ENCODE measurements around the gene ZNF813.
"Not testable (repeated sequence)": the region's sequence is repeated elsewhere in the genome, so short reads cannot be mapped to it uniquely, and the experiment has no call there.

Gene ZNF813

DNA sequence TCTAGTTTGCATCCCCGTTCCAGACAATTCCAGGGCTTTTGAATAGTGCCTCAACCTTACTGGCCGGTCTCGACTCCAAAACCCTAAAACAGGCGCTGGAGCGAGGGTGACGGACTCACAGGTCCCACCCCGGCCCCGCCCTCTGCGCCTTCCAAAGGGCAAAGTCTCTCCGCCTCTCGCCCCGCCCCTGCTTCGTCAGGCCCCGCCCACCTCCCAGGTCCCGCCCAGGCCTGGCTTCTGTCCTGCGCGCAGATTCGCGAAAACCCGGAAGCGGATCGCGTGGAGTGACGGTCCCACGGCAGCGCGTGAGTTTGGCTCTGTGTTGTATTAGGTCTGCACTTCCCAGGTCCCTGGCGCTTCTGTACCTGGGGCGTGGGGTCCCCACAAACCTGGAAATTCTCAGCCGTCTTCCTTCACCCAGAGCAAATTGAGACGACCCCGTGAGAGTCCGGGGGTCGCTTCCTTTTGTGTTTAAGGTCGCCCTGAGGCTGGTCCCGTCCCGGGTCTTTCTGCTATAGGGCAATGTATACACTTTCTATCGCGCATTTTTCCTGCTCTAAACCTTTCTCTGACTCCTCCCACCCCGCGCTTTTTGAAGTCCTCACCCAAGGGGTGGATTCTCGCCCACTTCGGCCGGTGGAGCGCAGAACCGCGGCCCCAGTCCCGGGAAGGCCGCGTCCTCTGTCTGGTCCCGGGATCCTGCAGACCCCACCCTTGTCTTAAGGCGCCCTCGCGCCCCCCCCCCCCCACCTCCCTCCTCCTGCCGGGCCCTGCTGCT is at the start of gene ZNF813:
Gene ZNF813, plus strand, starts transcription at position 249 of the 778 bp plus-strand sequence. CDS start 16,090 bp downstream, outside the sequence.
- peak; percentile 91 for DNase-seq

DNA sequence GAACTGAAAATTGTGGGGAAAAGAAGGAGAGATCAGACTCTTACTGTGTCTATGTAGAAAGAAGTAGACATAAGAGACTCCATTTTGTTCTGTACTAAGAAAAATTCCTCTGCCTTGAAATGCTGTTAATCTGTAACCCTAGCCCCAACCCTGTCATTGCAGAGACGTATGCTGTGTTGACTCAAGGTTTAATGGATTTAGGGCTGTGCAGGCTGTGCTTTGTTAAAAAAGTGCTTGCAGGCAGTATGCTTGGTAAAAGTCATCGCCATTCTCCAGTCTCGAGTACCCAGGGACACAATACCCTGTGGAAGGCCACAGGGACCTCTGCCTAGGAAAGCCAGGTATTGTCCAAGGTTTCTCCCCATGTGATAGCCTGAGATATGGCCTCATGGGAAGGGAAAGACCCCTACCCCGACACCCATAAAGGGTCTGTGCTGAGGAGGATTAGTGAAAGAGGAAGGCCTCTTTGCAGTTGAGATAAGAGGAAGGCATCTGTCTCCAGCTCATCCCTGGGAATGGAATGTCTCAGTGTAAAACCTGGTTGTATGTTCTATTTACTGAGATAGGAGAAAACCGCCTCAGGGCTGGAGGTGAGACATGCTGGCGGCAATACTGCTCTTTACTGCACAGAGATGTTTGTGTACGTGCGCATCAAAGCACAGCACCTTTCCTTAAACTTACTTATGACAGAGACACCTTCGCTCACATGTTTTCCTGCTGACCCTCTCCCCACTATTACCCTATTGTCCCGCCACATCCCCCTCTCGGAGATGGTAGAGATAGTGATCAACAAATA is 46.8 kb upstream of the ZNF813 start:
- not testable (repeated sequence) for DNase-seq

GRCh38 chr19:53422551-53422950 is 45.0 kb upstream of the ZNF813 start:
- DNase-seq: no peak

DNA sequence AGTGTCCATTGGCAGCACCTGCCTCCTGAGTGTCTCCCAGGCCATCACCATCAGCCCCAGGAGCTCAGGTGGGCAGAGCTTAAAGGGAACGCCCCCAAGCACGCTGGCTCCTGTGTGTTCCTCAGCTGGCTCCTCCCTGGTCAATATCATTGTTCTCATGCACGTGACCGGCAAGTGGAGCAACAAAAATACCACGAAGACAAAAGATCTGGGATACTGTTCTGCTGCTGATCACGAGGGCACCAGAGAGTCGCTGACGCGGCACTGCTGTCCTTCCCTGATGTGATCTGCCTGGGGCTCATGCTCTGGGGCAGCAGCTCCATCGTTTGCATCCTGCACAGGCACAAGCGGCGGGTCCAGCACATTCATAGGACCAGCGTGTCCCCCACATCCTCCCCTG is 44.5 kb upstream of the ZNF813 start:
- not testable (repeated sequence) for DNase-seq

DNA sequence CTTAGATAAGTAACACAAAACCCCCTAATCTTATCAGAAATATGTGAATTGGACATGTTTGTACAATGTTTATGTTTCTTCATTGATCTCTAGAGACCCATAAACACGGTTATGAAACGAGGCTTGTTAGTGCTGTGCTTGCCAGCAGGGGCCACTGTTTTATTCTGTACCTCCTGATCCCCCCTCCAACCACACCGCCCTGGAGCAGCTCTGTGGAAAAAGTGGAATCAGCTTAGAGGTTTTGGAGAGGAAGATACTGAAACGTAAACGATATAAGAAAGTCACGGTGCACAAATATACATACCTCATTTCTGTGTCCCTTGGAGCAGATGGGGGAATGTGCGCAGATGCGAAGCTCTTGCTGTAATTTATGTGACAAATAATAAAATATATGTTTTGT is 43.9 kb upstream of the ZNF813 start:
- DNase-seq: not testable (repeated sequence)

DNA sequence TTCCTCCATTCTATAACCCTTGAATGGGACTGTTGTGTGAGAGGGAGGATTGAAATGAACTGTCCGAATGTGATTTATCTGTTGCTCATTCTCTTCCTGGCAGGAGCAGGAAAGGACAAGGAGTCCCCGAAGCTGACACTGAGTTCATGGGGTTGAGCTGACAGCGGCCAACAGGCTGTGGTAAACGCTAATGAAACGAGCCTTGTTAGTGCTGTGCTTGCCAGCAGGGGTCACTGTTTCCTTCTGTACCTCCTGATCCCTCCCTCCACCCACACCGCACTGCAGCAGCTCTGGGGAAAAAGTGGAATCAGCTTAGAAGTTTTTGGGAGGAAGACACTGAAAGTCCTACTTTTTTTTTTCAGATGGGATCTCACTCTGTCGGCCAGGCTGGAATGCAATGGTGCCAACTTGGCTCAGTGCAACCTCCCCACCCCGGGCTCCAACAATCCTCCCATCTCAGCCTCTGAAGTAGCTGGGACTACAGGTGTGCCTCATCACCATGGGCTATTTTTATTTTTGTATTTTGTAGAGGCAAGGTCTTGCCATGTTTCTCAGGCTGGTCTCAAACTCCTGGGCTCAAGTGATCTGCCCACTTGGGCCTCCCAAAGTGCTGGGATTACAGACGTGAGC is 42.5 kb upstream of the ZNF813 start:
- peak; percentile 52 for DNase-seq

DNA sequence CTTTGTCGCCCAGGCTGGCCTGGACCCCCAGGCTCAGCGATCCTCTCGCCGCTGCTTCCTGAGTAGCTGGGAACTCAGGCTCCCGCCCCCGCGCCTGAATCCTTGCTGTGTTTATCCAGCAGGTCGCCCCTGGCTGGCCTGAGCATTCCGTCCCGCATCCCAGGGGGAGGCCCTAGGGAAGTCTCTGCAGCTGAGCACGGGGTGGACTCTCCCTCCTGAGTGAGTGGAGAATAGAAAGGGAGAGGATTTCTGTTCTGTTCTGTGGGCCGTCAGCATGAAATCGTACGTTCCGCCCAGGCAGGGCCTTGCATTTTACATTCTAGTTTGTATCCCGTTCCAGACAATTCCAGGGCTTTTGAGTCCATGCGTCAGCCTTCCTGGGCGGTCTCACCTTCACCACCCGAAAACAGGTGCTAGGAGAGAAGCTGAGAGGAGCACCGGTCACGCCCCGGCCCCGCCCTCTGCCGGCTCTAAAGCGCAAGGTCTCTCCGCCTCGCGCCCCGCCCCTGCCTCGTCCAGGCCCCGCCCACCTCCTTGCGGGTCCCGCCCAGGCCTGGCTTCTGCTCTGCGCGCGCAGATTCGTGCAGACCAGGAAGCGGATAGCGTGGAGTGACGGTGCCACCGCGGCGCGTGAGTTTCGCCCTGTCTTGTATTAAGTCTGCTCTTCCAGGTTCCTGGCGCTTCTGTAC is 36.0 kb upstream of the ZNF813 start, which contains the start of gene ZNF761:
Gene ZNF761, plus strand, starts transcription at position 586 of the 689 bp plus-strand sequence. CDS start 15,285 bp downstream, outside the sequence.
- DNase-seq: peak; percentile 96

GRCh38 chr19:53432088-53432661 is 35.4 kb upstream of the ZNF813 start:
- DNase-seq: no peak

DNA sequence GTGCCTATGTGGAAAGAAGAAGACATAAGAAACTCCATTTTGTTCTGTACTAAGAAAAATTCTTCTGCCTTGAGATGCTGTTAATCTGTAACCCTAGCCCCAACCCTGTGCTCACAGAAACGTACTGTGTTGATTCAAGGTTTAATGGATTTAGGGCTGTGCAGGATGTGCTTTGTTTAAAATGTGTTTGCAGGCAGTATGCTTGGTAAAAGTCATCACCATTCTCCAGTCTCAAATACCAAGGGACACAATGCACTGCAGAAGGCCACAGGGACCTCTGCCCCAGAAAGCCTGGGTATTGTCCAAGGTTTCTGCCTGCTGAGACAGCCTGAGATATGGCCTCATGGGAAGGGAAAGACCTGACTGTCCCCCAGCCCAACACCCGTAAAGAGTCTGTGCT is 23.7 kb upstream of the ZNF813 start:
- not testable (repeated sequence) for DNase-seq

DNA sequence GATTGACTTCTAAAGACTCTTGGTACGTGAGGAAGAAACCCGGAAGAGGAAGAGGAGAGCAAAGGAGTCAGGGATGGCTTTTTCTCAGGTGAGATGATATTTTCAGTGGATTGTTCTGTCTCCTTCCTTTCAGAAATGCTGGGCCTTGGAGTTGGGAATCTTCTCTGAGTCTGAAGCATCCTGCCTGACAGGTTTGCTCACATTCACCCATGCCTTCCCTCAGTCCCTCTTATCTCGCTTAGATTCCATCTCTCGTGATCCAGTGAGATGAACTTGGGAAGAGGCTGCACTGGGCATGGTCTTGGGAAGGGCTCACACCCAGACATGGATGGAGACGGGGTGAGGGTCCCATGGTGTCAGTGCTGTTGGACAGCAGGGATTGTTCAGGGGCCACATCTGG is 20.3 kb upstream of the ZNF813 start:
- not testable (repeated sequence) for DNase-seq

GRCh38 chr19:53455828-53456227 is 11.7 kb upstream of the ZNF813 start:
- no peak for DNase-seq

- not testable (repeated sequence) for DNase-seq
These were observed 7.3 kb upstream of the ZNF813 start for GRCh38 chr19:53460131-53460721.

DNA sequence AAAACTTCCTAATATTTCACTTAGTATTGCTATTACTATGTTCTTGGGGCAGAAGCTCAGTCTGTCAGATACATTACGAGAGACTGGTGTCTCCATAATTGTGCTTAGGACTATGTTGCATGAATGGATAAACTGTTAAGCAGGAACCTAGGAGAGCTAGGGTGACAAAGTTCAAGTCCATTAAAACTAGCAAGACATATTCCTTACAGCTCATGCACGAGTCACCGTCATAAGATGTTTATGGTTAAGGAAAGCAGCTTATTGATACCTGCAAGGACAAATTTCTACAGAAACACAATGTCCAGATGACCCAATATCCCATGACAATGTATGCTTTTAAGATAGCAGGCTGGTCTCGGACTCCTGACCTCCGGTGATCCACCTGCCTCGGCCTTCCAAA is 5.7 kb upstream of the ZNF813 start:
- no peak for DNase-seq

- no peak for DNase-seq
These were observed 4.7 kb upstream of the ZNF813 start for GRCh38 chr19:53462861-53463260.

DNA sequence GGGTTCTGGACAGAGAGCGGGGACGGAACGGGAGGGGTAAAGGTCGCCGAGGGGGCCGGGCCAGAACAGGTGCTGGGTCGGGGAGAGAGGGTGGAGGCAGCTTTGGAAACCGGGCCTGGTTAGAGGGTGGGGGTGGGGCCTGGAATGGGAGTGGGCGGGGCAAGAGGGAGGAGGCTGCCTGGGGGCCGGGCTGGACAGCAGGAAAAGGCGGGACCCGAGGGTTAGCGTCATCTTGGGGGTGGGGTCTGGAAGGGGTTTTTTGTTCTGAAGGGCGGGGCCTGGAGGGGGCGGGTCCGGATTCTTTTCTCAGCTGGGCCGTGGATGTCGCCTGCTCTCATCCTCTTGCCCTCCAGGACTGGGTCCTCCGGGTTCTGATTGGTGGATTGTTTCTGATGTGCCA is 4.3 kb upstream of the ZNF813 start:
- no peak for DNase-seq

GRCh38 chr19:53466726-53467484 is 628 bp upstream of the ZNF813 start:
- no peak for DNase-seq

GRCh38 chr19:53468628-53469027 is 1.1 kb downstream of the ZNF813 start:
- not testable (repeated sequence) for DNase-seq

GRCh38 chr19:53471916-53472315 is 4.4 kb downstream of the ZNF813 start:
- no peak for DNase-seq

DNA sequence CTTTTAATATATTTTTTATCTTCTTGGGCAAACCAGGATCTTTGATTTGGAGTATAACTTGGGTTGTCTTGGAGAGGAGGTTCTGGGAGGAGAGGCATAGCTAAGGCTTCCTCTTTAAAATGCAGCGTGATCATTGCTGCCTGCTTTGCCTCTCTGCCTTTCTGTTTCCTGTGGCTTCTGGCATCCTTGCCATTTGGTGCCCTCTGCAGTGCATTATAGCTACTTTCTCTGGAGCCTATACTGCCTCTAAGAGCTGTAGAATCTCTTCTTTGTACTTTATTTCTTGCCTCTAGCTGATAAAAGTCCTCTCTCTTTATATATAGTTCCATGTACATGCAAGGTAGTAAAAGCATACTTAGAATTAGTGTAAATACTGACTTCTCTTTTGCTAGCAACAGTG is 7.3 kb downstream of the ZNF813 start:
- not testable (repeated sequence) for DNase-seq

GRCh38 chr19:53475470-53475869 is 7.9 kb downstream of the ZNF813 start:
- not testable (repeated sequence) for DNase-seq

DNA sequence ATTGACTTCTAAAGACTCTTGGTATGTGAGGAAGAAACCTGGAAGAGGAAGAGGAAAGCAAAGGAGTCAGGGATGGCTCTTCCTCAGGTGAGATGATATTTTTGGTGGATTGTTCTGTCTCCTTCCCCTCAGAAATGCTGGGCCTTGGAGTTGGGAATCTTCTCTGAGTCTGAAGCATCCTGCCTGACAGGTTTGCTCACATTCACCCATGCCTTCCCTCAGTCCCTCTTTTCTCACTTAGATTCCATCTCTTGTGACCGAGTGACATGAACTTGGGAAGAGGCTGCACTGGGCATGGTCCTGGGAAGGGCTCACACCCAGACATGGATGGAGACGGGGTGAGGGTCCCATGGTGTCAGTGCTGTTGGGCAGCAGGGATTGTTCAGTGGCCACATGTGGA is 16.2 kb downstream of the ZNF813 start:
- not testable (repeated sequence) for DNase-seq

All from activated CD4-positive, alpha-beta T cell treated with anti-CD3 and anti-CD28 coated beads for 1 hour (primary cell).